AG08395 (cell line): ENCODE measurements around the gene PEX11A.
A peak's percentile ranks its signal among the peaks of the same experiment; 100 is the strongest.

Experiments used
- DNase-seq: peaks from one replicate; pipeline ENCODE4 v3.0.0; 2012; ENCODE audit warnings: mixed read lengths, low spot score

Gene PEX11A

DNA sequence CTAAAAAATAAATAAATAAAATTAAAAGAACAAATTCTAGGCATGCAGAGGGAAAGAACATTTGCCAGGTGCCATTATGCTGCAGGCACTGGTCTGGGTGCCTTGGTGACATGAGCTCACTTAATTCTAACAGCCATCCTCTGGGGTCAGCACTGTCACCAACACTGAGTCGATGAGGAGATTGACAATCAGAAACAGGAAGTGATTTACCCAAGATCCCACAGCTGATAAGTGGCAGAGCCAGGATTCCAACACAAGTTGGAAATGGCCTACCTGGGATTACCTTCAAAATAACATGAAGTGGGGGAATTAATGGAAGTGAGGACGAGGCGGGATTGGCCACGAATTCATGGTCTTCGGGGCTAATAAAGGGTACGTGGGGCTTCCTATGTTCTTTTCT, 14.9 kb downstream of the PEX11A start:
- no peak for DNase-seq

DNA sequence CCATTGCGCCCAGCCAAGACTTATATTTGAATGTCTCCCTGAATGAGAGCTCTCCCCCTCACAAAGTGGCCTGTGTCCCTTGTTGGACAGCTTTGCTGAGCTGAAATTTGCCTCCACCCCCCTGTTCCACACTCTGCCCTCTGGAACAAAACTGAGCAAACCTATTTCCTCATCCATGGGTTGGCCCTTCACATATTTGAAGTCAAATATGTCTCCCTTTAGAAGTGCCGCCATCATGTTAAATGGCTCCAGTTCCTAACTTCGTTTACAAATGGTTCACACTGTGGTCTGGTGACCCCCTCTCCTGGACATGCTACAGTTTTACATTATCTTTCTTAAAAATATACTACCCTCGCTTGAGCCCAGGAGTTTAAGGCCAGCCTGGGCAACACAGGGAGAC, 16.0 kb downstream of the PEX11A start:
- DNase-seq, result no peak

DNA sequence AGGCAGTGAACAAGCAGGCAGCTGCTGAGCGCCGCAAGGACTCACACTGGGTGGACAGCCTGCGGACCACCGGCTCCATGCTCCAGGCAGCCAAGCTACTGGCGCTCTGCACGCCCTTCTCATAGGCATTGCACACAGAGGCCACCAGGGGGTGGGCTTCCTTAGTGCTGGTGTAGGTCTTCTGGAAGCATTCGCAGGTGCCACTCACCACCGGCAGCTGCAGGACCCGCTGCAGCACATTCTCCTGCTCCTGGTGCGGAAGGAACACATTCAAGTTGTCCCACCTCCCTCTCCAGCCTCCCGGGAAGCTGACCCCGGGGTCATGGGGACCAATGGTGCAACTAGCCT, 17.4 kb downstream of the PEX11A start:
- no peak for DNase-seq

DNA sequence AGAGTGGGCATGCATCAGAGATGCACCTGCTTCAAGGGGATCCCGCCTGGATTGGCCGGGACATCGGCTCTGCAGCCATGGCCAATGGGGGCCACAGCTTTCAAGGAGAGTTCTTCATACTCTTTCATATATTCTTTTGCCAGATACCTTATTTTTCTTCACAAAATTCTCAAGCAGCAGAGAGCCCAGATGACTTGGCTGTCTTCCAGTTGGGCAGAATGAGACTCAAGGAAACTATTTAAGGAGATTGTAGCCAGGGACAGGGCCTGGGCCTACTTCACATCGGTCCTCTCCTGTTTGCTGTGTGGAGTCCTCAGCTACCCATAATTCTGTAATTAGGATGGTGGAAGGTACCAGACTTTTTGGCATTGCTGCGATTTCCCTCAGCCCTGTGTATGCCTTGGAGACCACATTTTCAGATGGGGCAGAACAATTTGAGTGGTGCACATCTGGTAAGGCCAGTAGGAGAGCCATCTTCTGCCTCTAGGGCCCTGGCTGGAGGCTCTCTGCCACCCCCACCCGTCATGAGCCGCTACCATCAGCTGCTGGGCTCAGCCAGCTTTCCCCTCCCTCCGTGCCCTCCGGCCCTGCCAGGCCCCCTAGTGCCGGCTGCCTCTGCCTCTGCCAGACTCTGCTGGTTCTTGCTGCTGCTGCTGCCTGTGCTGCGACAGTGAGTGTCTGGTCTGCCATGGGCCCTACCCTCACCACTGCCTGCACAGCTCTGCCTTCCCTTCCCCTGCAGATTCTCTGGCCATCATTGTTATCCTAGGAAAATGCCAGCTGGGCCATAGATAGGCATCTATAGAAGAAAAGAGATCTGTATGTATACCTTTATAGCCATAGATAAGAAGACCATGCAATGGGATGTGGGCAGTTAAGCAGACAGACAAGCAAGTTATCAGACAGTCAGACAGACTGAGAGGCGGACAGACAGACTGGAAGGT, 18.1 kb downstream of the PEX11A start:
- DNase-seq, result peak; percentile 52

DNA sequence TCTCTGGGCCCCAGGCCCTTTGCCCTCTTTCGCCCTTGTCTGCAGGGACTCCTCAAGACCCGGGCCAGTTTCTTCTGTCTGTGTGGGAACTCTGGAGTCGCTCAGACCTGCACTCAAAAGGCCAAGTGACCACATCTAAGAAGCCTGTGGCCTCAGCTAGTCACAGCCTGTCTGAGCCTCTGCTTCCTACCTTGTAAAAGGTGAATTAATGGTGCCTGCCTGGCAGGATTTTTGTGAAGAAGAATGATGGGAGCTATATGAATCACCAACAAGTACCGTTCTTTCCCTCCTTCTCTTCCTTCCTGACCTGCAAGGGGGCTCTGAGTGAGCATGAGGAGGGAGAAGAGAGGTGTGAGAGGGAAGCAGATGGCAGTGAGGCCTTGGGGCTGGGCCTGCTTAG, 18.9 kb downstream of the PEX11A start:
- no peak for DNase-seq

DNA sequence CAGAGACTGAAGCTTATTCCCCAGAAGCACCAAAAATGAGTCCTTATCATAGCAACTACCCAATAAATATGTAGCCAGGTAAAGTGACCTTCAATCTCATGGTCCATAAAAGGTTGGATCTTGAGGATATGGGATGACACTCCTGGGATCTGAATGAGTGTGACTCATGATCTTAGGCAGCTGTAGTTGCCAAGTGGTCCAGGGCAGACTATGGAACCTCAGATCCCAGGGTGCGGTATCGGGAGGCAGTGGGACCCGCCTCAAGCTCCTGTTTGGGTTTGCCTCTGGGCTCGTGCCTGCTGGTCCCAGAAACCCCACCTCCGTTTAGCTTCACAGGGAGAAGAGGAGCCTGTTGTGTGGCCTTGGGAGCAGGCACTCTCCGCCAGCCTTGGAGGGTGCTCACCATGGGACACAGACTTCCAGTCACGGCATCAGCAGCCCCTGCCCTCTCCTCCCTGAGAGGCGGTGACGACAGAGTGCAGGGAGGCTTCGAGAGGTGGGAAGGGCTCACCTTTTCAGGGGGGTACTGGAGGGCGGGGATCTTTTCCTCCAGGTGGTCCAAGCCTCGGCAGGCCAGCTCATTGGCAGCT, 19.5 kb downstream of the PEX11A start:
- DNase-seq, result no peak

DNA sequence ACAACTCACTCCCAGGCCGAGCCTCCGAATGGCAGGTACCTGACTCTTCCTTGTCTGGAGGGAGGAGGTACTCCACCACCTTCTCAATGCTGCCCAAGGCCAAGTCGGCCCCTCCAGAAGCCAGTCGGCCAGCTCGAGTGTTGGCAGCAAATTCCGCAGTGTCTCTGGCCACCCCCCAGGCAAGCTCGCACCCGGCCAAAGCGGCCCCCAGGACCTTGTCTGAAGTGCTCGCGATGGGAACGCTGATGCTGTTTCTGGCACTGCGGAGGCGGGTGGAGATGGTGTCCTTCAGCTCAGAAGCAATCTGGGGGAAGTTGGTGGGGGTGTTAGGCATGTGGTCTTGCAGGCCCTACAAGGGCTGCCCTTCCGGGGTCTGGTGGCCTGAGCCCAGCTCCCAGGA, 20.6 kb downstream of the PEX11A start:
- DNase-seq, result no peak

DNA sequence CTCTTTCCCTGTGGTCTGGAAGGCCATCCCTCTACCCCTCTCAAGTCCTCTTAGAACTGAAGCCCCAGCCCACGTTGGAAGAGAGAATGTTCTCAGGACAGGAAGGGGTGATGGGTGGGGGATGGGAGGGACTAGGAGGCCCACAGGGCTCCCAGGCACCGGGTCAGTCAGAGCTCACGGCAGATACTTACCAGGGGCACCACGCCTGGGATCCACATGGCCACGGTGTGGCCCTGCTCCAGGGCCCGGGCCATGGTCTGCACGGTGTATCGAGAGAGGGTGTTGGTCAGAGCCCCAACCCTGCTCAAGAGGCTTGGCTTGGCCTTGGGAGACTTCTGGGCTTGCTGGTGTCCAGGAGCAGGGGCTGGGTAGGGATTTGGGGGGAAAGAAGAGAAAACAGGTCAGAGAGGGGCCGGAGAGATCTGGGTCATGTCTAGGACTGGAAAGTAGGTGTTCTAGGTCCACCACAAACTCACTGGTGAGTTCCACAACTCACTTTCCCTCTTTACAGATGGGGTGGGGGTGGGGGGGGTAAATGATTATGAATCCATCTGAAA, 21.2 kb downstream of the PEX11A start:
- no peak for DNase-seq

DNA sequence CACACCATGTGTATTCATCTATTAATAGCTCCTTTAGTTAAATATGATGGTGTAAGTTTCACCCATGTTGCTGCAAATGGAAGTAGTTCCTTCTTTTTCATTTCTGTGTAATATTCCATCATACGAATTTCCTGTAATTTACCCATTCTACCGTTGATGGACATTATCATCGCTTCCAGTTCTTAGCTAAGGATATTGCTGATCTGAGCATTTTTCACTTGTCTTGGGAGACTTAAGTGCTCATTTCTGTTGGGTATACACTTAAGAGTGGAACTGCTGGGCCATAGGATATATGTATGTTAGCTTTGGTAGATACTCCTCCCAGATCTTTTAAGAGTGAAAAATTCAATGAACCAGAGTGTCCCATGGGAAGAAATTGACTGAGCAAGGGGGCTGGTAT, 22.4 kb downstream of the PEX11A start:
- no peak for DNase-seq

DNA sequence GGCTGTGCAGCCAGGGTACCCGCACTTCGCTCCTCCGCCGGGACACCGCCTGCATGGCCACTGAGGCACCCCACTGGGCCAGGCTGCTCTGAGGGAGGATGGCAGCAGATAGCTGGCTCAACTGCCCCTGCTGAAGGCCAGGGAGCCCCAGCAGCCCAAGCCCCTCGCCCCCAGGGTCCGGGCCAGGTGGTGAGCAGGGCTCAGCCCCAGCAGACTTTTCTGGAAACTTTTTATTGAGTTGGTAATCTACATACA, 22.9 kb downstream of the PEX11A start:
- DNase-seq, result no peak

DNA sequence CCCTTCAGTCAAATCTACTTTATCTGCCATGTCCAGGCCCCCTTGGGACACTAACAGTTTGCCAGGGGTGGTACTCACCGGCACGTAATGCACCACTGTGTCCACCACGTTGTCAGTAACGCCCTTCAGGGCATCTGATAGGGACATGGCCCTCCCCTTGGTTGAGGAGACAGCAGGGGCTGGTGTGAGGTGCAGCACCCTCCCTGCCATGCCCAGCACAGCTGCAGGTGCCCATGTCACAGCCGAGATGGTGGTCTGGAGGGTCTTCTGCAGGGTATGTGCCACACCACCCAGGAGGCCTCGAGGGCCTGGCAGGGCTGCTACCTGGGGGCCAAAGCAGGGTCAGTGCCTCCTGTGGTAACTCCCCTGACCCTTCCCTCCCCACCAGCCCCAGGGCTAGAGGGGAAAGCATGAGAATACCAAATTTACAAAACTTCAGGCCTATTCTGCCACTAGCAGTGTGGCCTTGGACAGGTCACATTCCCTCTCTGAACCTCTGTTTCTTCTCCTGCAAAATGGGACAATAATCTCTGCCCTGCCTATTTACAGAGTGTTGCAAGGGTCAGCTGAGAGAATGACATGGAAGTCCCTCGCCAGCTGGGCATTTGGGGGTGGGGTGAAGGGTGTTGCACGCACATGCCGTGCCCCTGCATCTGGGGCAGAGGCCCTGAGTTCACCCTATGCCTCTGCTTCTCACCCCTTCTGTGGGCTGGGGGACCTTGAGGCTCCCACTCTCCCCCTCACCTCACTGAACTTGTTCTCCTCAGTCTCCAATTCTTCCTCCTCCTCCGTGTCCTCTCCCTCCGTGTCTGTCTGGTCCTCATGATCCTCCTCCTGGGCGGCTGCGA, 23.5 kb downstream of the PEX11A start:
- DNase-seq, result no peak

DNA sequence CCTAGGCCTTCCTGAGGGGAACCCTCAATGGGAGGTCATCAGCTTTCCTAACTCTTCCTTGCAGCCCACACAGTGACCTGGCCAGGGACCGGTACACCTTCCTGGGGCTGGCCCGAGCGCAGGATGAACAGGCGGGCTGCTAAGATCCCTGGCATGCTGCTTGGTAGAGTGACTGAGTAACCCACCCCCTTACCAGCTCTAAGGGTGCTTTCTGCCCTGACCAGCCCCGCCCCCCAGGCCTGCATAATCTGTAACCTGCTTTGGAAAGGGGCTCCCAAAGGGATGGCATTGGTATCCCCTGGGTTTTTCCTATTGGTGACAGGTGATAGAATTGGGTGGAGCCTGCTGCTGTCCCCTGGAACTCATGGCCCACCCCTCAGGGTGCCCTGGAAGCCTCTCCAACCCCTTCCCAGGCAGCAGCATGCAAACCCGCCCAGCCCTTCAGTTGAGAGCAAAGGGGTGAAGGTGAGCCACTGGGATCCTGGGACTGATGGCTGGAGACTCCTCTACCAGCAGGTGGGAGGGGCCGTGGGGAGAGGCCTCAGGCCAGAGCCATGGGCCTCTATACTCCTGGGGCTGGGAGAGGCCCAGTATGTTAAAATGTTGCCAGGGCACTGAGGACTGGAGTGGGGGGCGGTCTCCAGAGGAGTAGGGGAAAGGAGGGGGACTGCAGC, 24.2 kb downstream of the PEX11A start:
- DNase-seq, result no peak

DNA sequence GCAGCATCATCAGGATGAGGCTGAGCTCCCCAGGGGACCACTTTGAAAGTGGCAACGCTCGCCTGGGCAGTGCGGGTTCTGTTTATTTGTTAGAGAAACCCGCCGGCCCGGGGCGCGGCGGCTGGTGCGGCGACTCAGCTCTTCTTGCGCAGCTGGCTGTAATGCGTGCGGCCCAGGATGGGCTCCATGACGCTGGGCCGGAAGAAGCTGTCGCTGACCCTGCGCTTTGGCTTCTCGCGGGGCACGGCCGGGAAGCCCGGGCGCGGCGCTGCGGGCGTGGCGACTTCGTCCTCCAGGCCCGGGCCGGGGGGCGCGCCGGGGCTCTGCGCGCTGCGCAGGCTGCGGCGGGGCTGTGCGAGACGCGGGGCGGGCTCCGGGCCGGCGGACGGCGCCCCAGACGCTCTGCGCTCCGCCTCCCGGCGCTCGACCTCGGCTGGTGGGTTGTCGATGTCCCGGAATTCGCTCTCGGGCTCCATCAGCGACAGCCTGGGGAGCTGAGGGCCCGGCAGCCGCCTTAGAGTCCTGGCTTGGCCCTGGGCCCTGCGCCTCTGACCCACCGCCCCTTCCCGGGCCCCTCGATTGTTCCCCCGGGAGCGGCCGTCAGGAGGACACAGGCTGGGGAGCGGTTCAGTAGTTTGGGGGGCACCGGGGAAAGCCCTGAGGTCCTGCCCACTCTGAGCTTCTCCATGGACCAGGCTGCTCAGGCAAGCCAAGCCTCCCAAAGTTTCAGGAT, 24.9 kb downstream of the PEX11A start:
- DNase-seq, result peak; percentile 64

DNA sequence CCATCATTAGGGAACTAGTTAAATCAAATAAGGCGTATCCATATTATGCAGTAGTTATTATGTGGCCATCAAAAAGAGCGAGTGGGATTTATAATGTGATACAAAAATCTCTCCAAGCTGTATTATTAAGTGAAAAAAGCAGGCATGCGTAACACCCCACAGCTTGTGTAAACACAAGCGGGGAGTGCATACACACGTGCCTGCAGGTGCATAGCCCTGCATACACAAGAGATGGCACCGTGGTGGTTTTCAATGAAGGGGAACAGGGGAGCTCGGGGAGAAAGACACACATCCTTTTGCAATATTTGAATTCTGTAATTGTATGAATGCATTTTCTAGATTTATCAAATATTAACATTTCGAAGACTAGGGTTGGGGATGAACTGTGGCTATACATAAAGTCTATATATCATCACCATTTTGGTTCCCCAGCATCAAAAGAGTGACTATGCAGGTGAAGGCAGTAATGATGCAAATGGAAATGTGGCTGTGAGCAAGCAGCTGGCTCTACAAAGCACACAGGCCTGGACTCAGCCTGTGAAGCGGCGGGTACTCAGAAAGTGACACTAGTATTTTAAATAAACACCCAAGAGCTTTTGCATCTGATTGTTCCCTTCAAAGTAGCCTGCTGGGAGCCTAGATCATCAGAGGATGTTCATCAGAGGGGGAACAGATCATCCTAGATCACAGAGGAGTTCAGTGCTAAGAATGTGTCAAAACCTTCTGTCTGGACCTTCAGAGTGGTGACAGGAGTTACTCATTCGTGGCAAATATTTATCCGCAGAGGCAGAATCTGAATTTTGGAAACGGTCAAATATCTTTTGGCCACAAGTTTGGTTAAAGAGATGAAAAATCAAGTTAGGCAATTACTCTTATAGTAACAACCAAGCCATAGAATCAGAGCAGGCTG, 25.9 kb downstream of the PEX11A start:
- no peak for DNase-seq

DNA sequence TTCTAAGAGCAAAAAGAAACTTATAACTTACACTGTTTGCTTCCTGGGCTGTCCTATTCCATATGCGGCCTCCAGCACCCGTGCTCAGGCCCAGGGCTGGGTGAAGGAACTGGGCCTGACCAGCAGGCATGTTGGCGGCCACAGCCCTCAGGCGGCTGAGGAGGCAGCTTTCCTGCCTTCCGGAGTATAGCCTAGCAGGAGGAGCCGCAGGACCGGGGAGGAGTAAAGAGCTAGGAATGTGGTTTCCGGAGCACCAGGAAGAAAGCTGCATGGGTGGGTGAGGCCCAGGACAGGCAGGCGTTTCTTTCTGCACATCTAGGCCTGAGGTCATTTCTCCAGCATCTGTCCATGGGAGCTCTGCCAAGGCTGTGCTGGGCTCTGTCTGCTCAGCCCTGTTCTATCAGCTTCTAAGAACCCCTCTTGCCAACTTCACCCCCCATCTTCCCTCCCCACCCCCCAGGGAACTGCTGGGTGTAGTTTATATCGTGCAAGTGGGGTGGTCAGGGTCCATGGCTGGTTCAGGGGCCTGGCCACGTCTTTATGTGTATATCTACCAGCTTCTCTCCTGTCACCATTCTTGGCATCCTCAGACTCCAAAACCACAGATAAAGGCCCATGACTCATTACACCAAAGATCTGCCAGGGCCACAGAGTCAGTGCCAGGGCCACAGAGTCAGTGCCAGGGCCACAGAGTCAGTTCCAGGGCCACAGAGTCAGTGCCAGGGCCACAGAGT, 27.5 kb downstream of the PEX11A start:
- DNase-seq, result peak; percentile 98

DNA sequence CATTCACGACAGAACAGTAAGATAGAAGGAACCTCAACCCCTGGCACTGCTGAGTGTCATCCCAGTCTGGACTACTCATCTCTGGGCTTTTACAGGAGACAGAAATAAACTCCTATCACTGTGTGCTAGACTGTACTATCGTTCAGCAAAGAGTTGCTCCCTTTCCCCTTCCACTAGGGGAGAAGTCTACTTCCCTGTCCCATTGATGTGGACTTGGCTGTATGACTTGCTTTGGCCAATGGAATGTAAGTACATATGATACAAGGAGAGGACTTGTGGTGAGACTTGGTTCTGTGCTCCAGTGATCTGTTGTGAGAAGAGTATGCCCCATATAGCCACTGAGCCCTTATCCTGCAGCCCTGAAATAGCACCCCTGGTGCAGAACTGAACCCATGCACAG, 30.0 kb downstream of the PEX11A start:
- no peak for DNase-seq

DNA sequence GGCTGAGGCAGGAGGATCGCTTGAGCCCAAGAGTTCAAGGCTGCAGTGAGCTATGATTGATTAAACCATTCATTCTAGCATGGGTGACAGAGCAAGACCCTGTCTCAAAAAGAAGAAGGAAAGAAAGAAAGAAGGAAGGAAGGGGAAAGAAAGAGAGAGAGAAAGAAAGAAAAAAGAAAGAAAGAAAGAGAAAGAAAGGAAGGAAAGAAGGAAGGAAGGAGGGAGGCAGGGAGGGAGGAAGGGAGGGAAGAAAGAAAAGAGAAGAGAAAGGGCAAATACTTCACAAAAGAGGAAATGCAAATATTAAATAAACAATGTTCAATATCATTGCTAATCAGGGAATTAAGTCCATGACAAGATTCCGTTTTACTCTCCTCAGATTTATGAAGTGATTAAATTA, 31.3 kb downstream of the PEX11A start:
- DNase-seq, result no peak

DNA sequence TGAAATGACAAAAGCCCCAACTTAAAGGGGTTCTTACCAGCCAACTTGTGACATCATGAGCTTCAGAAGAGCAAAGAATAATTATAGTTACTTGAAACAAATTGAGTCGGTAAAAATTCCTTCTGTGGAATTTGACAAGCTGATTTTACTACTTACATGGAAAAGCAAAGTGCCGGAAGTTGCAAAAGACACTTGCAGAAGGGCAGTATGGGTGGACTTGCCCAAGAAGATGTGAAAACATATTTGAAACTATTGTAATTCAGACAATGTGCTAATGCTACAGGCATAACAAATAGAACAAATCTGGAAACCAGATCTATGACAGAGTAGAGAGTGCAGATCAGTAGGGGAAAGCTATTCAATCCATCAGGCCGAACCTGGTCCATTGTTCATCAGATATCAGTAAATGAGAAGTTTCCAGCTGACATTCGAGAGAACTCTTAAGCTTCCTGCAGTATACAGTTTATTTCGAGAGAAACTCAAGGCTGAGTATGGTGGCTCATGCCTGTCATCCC, 32.8 kb downstream of the PEX11A start:
- DNase-seq, result peak; percentile 37

DNA sequence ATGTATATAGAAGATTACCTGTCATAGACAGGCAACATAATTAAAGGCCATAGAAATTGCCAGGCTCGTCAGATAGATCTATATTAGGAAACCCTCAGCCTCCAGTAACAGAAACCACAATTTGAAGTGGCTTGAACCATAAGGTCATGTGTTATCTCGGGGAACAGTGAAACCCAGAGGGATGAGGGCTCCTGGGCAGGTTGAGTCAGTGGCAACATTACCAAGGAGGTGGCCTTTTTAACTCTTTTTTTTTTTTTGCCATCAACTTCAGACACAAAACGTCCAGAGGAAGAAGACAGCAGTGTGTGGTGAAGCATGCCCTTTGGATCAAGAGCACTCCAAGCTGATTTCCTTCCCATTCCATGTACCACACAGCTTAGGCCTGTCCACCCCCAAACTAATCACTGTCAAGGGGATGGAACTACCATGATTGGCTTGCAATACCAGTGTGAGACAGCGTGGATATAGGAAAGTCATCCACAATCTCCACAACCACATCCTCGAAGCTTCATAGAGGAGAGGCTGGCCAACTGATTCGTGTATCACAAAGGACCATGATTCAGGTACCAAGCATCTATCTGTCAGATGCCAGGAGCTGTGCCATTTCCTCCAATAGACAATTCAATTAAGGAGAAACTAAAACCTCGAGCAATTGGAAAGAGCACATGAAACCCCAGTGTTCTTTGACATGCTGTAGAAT, 34.3 kb downstream of the PEX11A start:
- DNase-seq, result peak; percentile 59
